Calu3 (cell line): ENCODE results near the gene LDLRAD3. TPM values are rescaled to one million over a fixed set of nuclear protein-coding genes. Genes with fewer than 3 reads are reported as not detected.

Source experiments
- BruUV-seq: library from RNA; stranded (reverse); fragments of 400-500 nt; replicated peaks from 2 replicates; lab custom pipeline; 2021; lab: Mats Ljungman, UMichigan
- CTCF ChIA-PET: fragments of 300-600 bp; sonication (Branson Sonifier 250); formaldehyde crosslinking; loops from one replicate; lab custom pipeline; 2022; ENCODE audit warnings: antibody characterized with exemption; lab: Charles Lee
- DNase-seq: peaks from one replicate; pipeline ENCODE4 v3.0.0; 2022
- H3K27ac Mint-ChIP-seq: one replicate; pipeline ENCODE4 v1.8.0; 2022; ENCODE audit warnings: mixed read lengths; ENCODE audit not compliant: unreplicated experiment
- H3K27me3 Mint-ChIP-seq: one replicate; pipeline ENCODE4 v1.8.0; 2022; ENCODE audit warnings: mixed read lengths; ENCODE audit not compliant: unreplicated experiment
- H3K36me3 Mint-ChIP-seq: one replicate; pipeline ENCODE4 v1.8.0; 2022; ENCODE audit warnings: mild to moderate bottlenecking, moderate library complexity, mixed read lengths; ENCODE audit not compliant: insufficient read depth, unreplicated experiment
- H3K4me1 Mint-ChIP-seq: one replicate; pipeline ENCODE4 v1.8.0; 2022; ENCODE audit warnings: mild to moderate bottlenecking, low read depth, mixed read lengths; ENCODE audit not compliant: unreplicated experiment
- H3K4me3 Mint-ChIP-seq: one replicate; pipeline ENCODE4 v1.8.0; 2022; ENCODE audit warnings: mild to moderate bottlenecking, low read depth, moderate library complexity, mixed read lengths; ENCODE audit not compliant: unreplicated experiment
- H3K9me3 Mint-ChIP-seq: one replicate; pipeline ENCODE4 v1.8.0; 2022; ENCODE audit warnings: low read depth, mixed read lengths; ENCODE audit not compliant: unreplicated experiment
- intact Hi-C: fragments of 100-400 bp; cut with micrococcal nuclease; formaldehyde crosslinking; loops from one replicate; pipeline ENCODE4 v1.10.0; 2022; ENCODE audit not compliant: unreplicated experiment
- total RNA-seq: library from RNA; stranded (reverse); gene quantifications from 2 replicates; pipeline ENCODE4 v1.2.3, GENCODE V29; 2022
- TF ChIP-seq, protein P1 (sequence below): fragments of 200-600 bp; IDR thresholded peaks from one replicate; pipeline ENCODE4 v1.8.0; 2022; ENCODE audit warnings: antibody characterized with exemption; ENCODE audit not compliant: unreplicated experiment

LDLRAD3 gene
- total RNA-seq, 1 experiment from 2014 or later: 16.2 TPM

GRCh38 chr11:36249246-36249645 is 305.4 kb downstream of the LDLRAD3 start:
- CTCF ChIA-PET: interaction anchor here (1.5 kb wide), 1 partner anchor 10 kb away, joined by 8 read pairs; no protein-coding TSS in a partner anchor
- intact Hi-C loops: no loop called here
- DNase-seq: no peak

GRCh38 chr11:36251823-36252222 is 308.0 kb downstream of the LDLRAD3 start:
- CTCF ChIA-PET: no interaction called here
- H3K9me3 Mint-ChIP-seq: peaks cover 2% of the 10 kb centered on the region
- no peak overlapping the region for H3K27ac Mint-ChIP-seq
- no peak overlapping the region for H3K4me3 Mint-ChIP-seq
- intact Hi-C loops: loop anchor here (10.0 kb wide), 1 partner anchor 97 kb away; no protein-coding TSS in a partner anchor
- no peak for DNase-seq
- TF ChIP-seq, protein P1, sequence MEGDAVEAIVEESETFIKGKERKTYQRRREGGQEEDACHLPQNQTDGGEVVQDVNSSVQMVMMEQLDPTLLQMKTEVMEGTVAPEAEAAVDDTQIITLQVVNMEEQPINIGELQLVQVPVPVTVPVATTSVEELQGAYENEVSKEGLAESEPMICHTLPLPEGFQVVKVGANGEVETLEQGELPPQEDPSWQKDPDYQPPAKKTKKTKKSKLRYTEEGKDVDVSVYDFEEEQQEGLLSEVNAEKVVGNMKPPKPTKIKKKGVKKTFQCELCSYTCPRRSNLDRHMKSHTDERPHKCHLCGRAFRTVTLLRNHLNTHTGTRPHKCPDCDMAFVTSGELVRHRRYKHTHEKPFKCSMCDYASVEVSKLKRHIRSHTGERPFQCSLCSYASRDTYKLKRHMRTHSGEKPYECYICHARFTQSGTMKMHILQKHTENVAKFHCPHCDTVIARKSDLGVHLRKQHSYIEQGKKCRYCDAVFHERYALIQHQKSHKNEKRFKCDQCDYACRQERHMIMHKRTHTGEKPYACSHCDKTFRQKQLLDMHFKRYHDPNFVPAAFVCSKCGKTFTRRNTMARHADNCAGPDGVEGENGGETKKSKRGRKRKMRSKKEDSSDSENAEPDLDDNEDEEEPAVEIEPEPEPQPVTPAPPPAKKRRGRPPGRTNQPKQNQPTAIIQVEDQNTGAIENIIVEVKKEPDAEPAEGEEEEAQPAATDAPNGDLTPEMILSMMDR: no peak
- peaks cover 39% of the 10 kb centered on the region for H3K27me3 Mint-ChIP-seq
- H3K36me3 Mint-ChIP-seq: no peaks in the 10 kb centered on the region
- H3K4me1 Mint-ChIP-seq: peaks cover 1% of the 10 kb centered on the region
- BruUV-seq: no TSS peak

More at GRCh38 chr11:36249246-36249645, 305.4 kb downstream of the LDLRAD3 start:
- no peaks in the 10 kb centered on the region for H3K4me1 Mint-ChIP-seq
- TF ChIP-seq, protein P1: no peak
- no peak overlapping the region for H3K4me3 Mint-ChIP-seq
- no peak overlapping the region for H3K27ac Mint-ChIP-seq
- no peaks in the 10 kb centered on the region for H3K36me3 Mint-ChIP-seq
- no TSS peak for BruUV-seq
- peaks cover 2% of the 10 kb centered on the region for H3K9me3 Mint-ChIP-seq
- H3K27me3 Mint-ChIP-seq: peaks cover 41% of the 10 kb centered on the region

GRCh38 chr11:36253238-36253637 is 309.4 kb downstream of the LDLRAD3 start:
- Mint-ChIP-seq H3K36me3 (no peaks in the 10 kb centered on the region), H3K27ac (no peak overlapping the region), H3K4me3 (no peak overlapping the region), H3K4me1 (peaks cover 13% of the 10 kb centered on the region), H3K9me3 (peaks cover 2% of the 10 kb centered on the region), H3K27me3 (peaks cover 44% of the 10 kb centered on the region)
- BruUV-seq: no TSS peak
- TF ChIP-seq, protein P1: no peak
- CTCF ChIA-PET: no interaction called here
- DNase-seq: no peak
- intact Hi-C loops: loop anchor here (10.0 kb wide), 1 partner anchor 98 kb away; no protein-coding TSS in a partner anchor

DNA sequence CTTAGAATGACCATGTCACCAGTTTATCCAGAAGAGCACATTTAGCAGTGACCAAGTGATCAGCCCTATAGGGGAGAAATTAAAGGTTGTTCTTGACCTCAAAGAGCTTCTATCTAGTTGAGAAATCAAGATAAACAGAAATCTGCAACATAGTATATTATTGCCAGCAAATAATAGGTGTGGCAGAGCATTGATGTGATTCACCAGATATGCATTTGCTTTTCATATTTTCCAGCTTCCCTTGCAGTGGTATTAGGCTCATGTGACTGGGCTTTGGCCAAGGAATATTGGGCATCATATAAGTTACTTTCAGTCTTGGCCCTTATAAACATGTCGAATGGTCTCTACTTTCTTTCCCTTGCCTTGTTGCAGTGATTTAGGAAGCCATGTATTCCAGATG is 310.9 kb downstream of the LDLRAD3 start:
- no peak overlapping the region for H3K4me3 Mint-ChIP-seq
- no TSS peak for BruUV-seq
- CTCF ChIA-PET: interaction anchor here (1.5 kb wide), 1 partner anchor 433 kb away, joined by 3 read pairs; no protein-coding TSS in a partner anchor
- intact Hi-C loops: loop anchor here (5.0 to 10.0 kb wide), 2 partner anchors 100 to 212 kb away; no protein-coding TSS in a partner anchor
- peaks cover 13% of the 10 kb centered on the region for H3K4me1 Mint-ChIP-seq
- H3K27ac Mint-ChIP-seq: no peak overlapping the region
- DNase-seq: no peak
- no peaks in the 10 kb centered on the region for H3K36me3 Mint-ChIP-seq
- TF ChIP-seq, protein P1: no peak
- peaks cover 46% of the 10 kb centered on the region for H3K27me3 Mint-ChIP-seq
- peaks cover 2% of the 10 kb centered on the region for H3K9me3 Mint-ChIP-seq
